T-helper 9 cell (primary cell): ENCODE results near the gene ATP6V0A1.
"Not testable (repeated sequence)": the region's sequence is repeated elsewhere in the genome, so short reads cannot be mapped to it uniquely, and the experiment has no call there.

Experiments
- DNase-seq: peaks from one replicate; pipeline ENCODE4 v3.0.0-alpha.2; 2020

The ATP6V0A1 gene

GRCh38 chr17:42543190-42544079 lies 84.8 kb downstream of the ATP6V0A1 start:
- no peak for DNase-seq

DNA sequence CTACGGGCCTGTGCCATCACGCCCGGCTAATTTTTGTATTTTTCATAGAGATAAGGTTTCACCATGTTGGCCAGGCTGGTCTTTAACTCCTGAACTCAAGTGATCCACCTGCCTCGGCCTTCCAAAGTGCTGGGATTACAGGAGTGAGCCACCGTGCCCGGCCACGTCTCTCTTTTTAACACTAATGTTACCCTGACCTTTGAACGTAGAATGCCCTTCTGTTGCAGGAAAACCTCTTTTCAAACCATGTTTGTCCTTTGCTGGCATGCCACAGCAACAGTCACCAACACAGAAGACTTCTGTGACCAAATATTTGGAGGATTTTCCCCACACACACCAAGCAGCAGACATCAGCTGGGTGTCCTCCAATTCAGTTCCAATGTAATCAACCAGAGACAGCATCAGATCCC lies 86.2 kb downstream of the ATP6V0A1 start:
- DNase-seq = no peak

GRCh38 chr17:42545755-42546505 lies 87.3 kb downstream of the ATP6V0A1 start:
- DNase-seq = not testable (repeated sequence)

DNA sequence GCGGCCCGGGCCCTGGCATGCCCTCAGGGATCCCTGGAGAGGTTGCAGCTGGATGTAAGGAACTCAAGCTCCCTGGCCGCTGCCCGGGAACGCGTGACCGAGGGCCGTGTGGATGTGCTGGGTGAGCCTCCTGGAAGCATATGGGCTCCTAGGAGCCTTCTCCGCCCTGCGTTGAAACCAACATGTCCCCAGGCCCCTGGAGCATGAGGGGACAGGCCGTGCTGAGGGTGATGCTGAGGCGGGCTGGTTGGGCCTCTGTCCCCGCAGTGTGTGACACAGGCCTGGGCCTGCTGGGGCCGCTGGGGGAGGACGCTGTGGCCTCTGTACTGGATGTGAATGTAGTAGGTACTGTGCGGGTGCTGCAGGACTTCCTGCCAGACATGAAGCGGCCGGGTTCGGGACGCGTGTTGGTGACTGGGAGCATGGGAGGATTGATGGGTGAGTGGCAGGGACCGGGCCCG lies 88.4 kb downstream of the ATP6V0A1 start:
- no peak for DNase-seq

GRCh38 chr17:42547698-42548069 lies 89.0 kb downstream of the ATP6V0A1 start:
- no peak for DNase-seq

DNA sequence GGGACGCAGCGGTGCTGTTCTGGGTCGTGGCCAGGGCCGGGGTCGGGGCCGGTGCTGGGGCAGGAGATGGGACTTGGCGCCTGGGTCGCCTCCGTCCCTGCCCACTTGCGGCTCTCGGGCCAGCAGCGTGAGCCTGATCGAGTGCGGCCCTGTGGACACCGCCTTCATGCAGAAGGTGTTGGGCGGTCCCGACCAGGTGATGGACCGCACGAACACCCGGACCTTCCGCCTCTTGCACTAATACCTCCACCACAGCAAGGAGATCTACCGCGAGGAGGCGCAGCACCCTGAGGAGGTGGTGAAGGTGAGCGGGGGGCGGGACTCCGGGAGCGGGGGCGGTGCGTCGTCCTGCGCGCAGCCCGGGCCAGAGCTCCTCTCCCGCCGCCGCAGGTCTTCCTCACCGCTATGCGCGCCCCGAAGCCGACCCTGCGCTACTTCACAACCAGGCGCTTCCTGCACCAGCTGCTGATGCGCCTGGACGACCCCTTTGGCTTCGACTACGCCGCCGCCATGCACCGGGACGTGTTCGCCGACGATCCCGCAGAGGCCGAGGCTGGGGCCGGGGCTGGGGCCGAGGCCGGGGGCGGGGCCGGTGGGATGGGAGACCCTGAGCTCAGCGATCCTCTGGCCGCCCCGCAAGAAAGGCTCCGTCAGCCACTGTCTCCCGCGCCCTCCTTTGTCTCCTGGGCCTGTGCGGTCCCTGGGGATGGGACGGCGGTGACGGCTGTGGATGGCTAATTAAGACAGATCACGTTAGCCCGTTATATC lies 89.6 kb downstream of the ATP6V0A1 start:
- DNase-seq = peak; percentile 70

DNA sequence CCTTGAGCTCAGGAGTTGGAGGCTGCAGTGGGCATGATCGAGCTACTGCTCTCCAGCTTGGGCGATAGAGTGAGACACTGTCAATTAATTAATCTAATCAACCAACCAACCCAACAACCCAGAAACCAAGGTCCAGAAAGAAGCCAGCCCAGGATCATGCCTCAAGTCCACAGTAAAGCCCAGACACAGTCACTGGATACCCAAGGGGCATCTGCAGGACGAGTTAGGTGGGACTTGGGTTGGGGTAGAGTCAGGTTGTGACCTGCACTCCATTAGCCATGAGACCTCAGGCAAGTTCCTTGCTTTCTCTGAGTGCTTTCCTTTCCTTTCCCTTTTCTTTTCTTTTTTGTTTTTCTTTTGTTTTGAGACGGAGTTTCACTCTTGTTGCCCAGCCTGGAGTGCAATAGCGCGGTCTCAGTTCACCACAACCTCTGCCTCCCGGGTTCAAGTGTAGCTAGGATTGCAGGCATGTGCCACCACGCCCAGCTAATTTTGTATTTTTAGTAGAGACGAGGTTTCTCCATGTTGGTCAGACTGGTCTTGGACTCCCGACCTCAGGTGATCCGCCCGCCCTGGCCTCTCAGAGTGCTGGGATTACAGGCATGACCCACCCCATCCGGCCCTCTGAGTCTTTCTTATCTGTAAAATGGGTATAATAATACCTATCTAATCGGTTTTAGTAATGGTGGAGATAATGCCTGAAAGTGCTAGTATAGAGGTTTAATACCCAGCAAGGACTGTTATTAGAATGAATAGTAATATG lies 90.5 kb downstream of the ATP6V0A1 start:
- no peak for DNase-seq

DNA sequence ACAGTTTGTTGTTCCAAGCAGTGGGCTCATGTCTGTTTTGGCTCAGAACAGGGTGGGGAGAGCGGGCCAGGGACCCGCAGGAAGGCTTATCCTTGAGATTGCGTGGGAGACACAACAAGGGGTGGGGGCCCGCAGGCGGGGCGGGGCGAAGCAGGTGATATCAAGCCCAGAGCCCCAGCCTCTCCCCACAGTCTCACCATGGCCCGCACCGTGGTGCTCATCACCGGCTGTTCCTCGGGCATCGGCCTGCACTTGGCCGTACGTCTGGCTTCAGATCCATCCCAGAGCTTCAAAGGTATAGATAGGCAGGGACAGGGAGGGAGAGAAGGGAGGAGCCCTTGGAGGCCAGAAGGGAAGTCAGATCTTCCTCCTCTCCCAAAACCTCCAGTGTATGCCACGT lies 94.1 kb downstream of the ATP6V0A1 start, which contains the start of gene HSD17B1:
Gene HSD17B1, plus strand, starts transcription at position 188 of the 400 bp plus-strand sequence. Its CDS starts 11 bp downstream, at position 199.
- DNase-seq = not testable (repeated sequence)

- no peak for DNase-seq
These were observed 94.6 kb downstream of the ATP6V0A1 start for GRCh38 chr17:42553161-42553818.

DNA sequence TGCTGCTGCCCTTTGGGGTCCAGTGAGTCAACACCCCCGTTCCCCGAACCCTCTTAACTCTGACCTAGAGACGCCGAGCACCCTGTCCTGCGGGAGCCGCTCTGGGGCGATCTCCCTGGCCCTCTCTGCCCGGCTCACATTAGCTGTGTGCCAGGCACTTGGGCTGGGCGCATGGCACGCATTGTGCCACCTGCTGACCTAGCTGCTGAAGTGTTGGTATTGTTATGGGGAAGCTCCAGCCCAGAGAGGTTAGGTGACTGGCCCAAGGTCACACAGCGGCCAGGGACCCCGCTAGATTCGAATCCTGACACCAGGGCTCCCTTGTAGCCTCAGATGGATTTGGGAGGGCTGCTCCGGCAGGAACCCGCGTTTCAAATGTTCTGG lies 95.2 kb downstream of the ATP6V0A1 start:
- no peak for DNase-seq

DNA sequence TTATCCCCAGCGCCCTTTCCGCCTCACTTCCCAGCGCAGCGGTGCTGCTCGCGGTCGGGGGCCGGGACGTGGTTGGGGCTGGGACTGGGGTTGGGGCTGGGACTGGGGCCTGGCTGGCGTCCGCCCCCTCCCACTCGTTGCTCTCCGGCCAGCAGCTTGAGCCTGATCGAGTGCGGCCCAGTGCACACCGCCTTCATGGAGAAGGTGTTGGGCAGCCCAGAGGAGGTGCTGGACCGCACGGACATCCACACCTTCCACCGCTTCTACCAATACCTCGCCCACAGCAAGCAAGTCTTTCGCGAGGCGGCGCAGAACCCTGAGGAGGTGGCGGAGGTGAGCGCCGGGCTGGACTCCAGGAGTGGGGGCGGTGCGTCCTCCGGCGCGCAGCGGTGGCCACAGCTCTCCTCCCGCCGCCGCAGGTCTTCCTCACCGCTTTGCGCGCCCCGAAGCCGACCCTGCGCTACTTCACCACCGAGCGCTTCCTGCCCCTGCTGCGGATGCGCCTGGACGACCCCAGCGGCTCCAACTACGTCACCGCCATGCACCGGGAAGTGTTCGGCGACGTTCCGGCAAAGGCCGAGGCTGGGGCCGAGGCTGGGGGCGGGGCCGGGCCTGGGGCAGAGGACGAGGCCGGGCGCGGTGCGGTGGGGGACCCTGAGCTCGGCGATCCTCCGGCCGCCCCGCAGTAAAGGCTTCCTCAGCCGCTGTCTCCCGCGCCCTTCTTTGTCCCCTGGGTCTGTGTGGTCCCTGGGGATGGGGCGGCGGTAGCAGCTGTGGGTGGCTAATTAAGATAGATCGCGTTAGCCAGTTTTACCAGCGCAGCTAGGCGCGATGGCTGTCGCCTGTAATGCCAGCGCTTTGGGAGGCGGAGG lies 95.8 kb downstream of the ATP6V0A1 start:
- peak; percentile 59 for DNase-seq

- no peak for DNase-seq
These were observed 96.5 kb downstream of the ATP6V0A1 start for GRCh38 chr17:42555122-42555622.

DNA sequence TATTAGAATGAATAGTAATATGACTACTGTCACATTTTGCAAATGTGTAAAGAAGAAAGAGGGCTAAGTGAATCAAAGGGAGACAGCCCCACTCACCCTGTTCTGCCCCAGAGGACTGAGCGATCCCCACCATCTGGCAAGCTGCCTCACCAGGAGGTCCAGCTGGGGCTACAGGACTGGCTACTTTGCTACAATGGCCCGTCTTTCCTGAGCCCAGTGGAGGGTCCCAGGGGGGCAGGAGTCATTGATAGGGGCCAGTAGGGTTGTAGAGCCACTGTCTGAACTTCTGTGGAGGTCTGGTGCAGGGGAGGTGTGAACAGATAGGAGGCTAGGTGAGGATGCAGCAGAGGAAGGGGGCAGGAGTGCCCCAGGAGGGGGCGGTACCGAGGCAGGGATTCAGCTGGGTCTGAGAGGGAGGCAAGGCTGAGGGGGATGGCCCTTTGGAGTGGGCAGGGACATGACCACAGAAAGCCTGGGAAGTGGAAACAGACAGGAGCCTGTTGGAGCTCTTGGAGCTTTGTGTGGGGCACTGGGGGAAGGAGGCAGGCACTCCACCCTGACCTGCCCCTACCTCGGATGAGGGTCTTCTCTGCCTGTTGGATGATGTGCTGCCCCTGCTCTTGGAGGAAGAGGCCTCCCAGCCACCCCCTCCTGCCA lies 97.4 kb downstream of the ATP6V0A1 start:
- DNase-seq = not testable (repeated sequence)

DNA sequence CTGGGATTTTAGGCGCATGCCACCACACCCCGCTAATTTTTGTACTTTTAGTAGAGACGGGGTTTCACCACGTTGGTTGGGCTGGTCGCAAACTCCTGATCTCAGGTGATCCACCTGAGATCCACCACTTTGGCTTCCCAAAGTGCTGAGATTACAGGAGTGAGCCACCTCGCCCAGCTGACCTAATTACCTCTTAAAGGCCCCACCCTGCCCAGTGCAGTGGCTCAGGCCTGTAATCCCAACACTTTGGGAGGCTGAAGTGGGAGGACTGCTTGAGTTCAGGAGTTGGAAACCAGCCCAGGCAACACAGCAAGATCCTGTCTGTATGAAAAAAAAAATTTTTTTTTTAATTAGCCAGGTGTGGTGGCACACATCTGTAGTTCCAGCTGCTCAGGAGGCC lies 100.4 kb downstream of the ATP6V0A1 start:
- DNase-seq = no peak

GRCh38 chr17:42560246-42560645 lies 101.6 kb downstream of the ATP6V0A1 start:
- DNase-seq = no peak

- DNase-seq = peak; percentile 87
These were observed 103.3 kb downstream of the ATP6V0A1 start, which contains the start of gene COASY for GRCh38 chr17:42561897-42562387. COASY (plus strand) TSS chr17:42562148; CDS start chr17:42562623, 475 bp downstream.

- DNase-seq = no peak
These were observed 103.9 kb downstream of the ATP6V0A1 start for GRCh38 chr17:42562388-42563142.

DNA sequence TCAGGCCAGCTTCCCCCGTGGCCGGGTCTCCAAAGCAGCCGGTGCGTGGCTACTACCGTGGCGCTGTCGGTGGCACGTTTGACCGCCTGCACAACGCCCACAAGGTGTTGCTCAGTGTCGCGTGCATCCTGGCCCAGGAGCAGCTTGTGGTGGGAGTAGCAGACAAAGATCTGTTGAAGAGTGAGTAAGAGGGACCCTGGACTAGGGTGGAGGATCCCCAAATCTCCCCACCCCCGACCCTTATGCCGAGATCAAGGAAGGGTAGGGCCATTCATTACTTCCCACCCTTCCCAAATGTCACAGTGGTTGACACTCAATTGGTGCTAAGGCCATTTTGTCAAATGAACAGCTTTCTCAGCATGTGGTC lies 104.4 kb downstream of the ATP6V0A1 start:
- no peak for DNase-seq

GRCh38 chr17:42563543-42563942 lies 104.9 kb downstream of the ATP6V0A1 start:
- no peak for DNase-seq
